ENCODE results near the gene SMIM35.

SMIM35 gene

GRCh38 chr11:118086913-118087768, at the start of gene SMIM35:
Gene SMIM35 (minus strand): TSS chr11:118086963. CDS start chr11:118086757, 206 bp downstream.
- DNase-seq (ENCODE audit: low spot score): no peak

- DNase-seq (ENCODE audit: low spot score): no peak
These were observed 49.6 kb upstream of the SMIM35 start for GRCh38 chr11:118136341-118136740.

GRCh38 chr11:118135796-118136165, 49.0 kb upstream of the SMIM35 start:
- no peak for DNase-seq (ENCODE audit: low spot score)

GRCh38 chr11:118135051-118135795, 48.5 kb upstream of the SMIM35 start:
- no peak for DNase-seq (ENCODE audit: low spot score)

GRCh38 chr11:118133816-118134215, 47.1 kb upstream of the SMIM35 start:
- DNase-seq (ENCODE audit: low spot score): no peak

- DNase-seq (ENCODE audit: low spot score): no peak
These were observed 45.8 kb upstream of the SMIM35 start for GRCh38 chr11:118132385-118133151.

GRCh38 chr11:118129471-118130172, 42.9 kb upstream of the SMIM35 start:
- no peak for DNase-seq (ENCODE audit: low spot score)

- DNase-seq (ENCODE audit: low spot score): no peak
These were observed 42.1 kb upstream of the SMIM35 start for GRCh38 chr11:118128721-118129470.

- DNase-seq (ENCODE audit: low spot score): no peak
These were observed 41.5 kb upstream of the SMIM35 start for GRCh38 chr11:118128310-118128709.

GRCh38 chr11:118126082-118126838, 39.5 kb upstream of the SMIM35 start:
- no peak for DNase-seq (ENCODE audit: low spot score)

- no peak for DNase-seq (ENCODE audit: low spot score)
These were observed 38.3 kb upstream of the SMIM35 start for GRCh38 chr11:118124929-118125535.

GRCh38 chr11:118120793-118121192, 34.0 kb upstream of the SMIM35 start:
- no peak for DNase-seq (ENCODE audit: low spot score)

GRCh38 chr11:118117790-118118601, 31.2 kb upstream of the SMIM35 start:
- no peak for DNase-seq (ENCODE audit: low spot score)

- DNase-seq (ENCODE audit: low spot score): no peak
These were observed 28.3 kb upstream of the SMIM35 start for GRCh38 chr11:118115048-118115447.

GRCh38 chr11:118114266-118114665, 27.5 kb upstream of the SMIM35 start:
- DNase-seq (ENCODE audit: low spot score): no peak

GRCh38 chr11:118112711-118113430, 26.1 kb upstream of the SMIM35 start:
- no peak for DNase-seq (ENCODE audit: low spot score)

GRCh38 chr11:118111744-118112035, 24.9 kb upstream of the SMIM35 start:
- DNase-seq (ENCODE audit: low spot score): no peak

- no peak for DNase-seq (ENCODE audit: low spot score)
These were observed 24.4 kb upstream of the SMIM35 start for GRCh38 chr11:118111019-118111743.
